ENCODE data around the gene GABRG3. TPM values are rescaled to one million over a fixed set of nuclear protein-coding genes. Genes with fewer than 3 reads are reported as not detected.

The GABRG3 gene
- total RNA-seq, 1 donor from 2014 or later: under 0.01 TPM

GRCh38 chr15:27070841-27071240, 99.9 kb downstream of the GABRG3 start:
- Histone ChIP-seq H3K9me3 (ENCODE audit: control insufficient read depth in 3 of 3, low read length in 3 of 3) (peaks cover 5 to 14% (median 9%) of the 10 kb centered on the region in 3 donors), H3K4me1 (ENCODE audit: control insufficient read depth in 3 of 3, insufficient read depth in 3 of 3, low read length in 3 of 3) (no peaks in the 10 kb centered on the region), H3K27me3 (ENCODE audit: control insufficient read depth in 3 of 3, insufficient read depth in 3 of 3, low read length in 3 of 3) (no peaks in the 10 kb centered on the region), H3K36me3 (ENCODE audit: control insufficient read depth in 3 of 3, insufficient read depth in 3 of 3, low read length in 3 of 3) (no peaks in the 10 kb centered on the region), H3K27ac (ENCODE audit: low read depth, low read length) (no peak overlapping the region), H3K4me3 (ENCODE audit: low read length in 3 of 3) (no peak overlapping the region), H3K9ac (ENCODE audit: low read depth in 1 of 3, low read length in 3 of 3) (no peak overlapping the region)

GRCh38 chr15:27074179-27074578, 103.2 kb downstream of the GABRG3 start:
- Histone ChIP-seq H3K9me3 (ENCODE audit: control insufficient read depth in 3 of 3, low read length in 3 of 3) (peaks cover 0 to 3% (median 2%) of the 10 kb centered on the region in 3 donors), H3K27ac (ENCODE audit: low read depth, low read length) (no peak overlapping the region), H3K36me3 (ENCODE audit: control insufficient read depth in 3 of 3, insufficient read depth in 3 of 3, low read length in 3 of 3) (no peaks in the 10 kb centered on the region), H3K27me3 (ENCODE audit: control insufficient read depth in 3 of 3, insufficient read depth in 3 of 3, low read length in 3 of 3) (no peaks in the 10 kb centered on the region), H3K9ac (ENCODE audit: low read depth in 1 of 3, low read length in 3 of 3) (no peak overlapping the region), H3K4me1 (ENCODE audit: control insufficient read depth in 3 of 3, insufficient read depth in 3 of 3, low read length in 3 of 3) (no peaks in the 10 kb centered on the region), H3K4me3 (ENCODE audit: low read length in 3 of 3) (no peak overlapping the region)

GRCh38 chr15:27077790-27078189, 106.8 kb downstream of the GABRG3 start:
- no peak overlapping the region for H3K4me3 ChIP-seq (ENCODE audit: low read length in 3 of 3)
- no peaks in the 10 kb centered on the region for H3K9me3 ChIP-seq (ENCODE audit: control insufficient read depth in 3 of 3, low read length in 3 of 3)
- H3K27ac ChIP-seq (ENCODE audit: low read depth, low read length): no peak overlapping the region
- H3K4me1 ChIP-seq (ENCODE audit: control insufficient read depth in 3 of 3, insufficient read depth in 3 of 3, low read length in 3 of 3): no peaks in the 10 kb centered on the region
- H3K9ac ChIP-seq (ENCODE audit: low read depth in 1 of 3, low read length in 3 of 3): no peak overlapping the region
- no peaks in the 10 kb centered on the region for H3K36me3 ChIP-seq (ENCODE audit: control insufficient read depth in 3 of 3, insufficient read depth in 3 of 3, low read length in 3 of 3)
- H3K27me3 ChIP-seq (ENCODE audit: control insufficient read depth in 3 of 3, insufficient read depth in 3 of 3, low read length in 3 of 3): no peaks in the 10 kb centered on the region

GRCh38 chr15:27081676-27082418, 110.9 kb downstream of the GABRG3 start:
- no peaks in the 10 kb centered on the region for H3K4me1 ChIP-seq (ENCODE audit: control insufficient read depth in 3 of 3, insufficient read depth in 3 of 3, low read length in 3 of 3)
- no peaks in the 10 kb centered on the region for H3K36me3 ChIP-seq (ENCODE audit: control insufficient read depth in 3 of 3, insufficient read depth in 3 of 3, low read length in 3 of 3)
- no peaks in the 10 kb centered on the region for H3K9me3 ChIP-seq (ENCODE audit: control insufficient read depth in 3 of 3, low read length in 3 of 3)
- H3K9ac ChIP-seq (ENCODE audit: low read depth in 1 of 3, low read length in 3 of 3): no peak overlapping the region
- H3K27me3 ChIP-seq (ENCODE audit: control insufficient read depth in 3 of 3, insufficient read depth in 3 of 3, low read length in 3 of 3): no peaks in the 10 kb centered on the region
- H3K4me3 ChIP-seq (ENCODE audit: low read length in 3 of 3): no peak overlapping the region
- no peak overlapping the region for H3K27ac ChIP-seq (ENCODE audit: low read depth, low read length)

- Histone ChIP-seq H3K4me1 (ENCODE audit: control insufficient read depth in 3 of 3, insufficient read depth in 3 of 3, low read length in 3 of 3) (no peaks in the 10 kb centered on the region), H3K27me3 (ENCODE audit: control insufficient read depth in 3 of 3, insufficient read depth in 3 of 3, low read length in 3 of 3) (no peaks in the 10 kb centered on the region), H3K9ac (ENCODE audit: low read depth in 1 of 3, low read length in 3 of 3) (no peak overlapping the region), H3K27ac (ENCODE audit: low read depth, low read length) (no peak overlapping the region), H3K9me3 (ENCODE audit: control insufficient read depth in 3 of 3, low read length in 3 of 3) (no peaks in the 10 kb centered on the region), H3K4me3 (ENCODE audit: low read length in 3 of 3) (no peak overlapping the region), H3K36me3 (ENCODE audit: control insufficient read depth in 3 of 3, insufficient read depth in 3 of 3, low read length in 3 of 3) (no peaks in the 10 kb centered on the region)
These were observed 111.5 kb downstream of the GABRG3 start for GRCh38 chr15:27082526-27082925.

- Histone ChIP-seq H3K9ac (ENCODE audit: low read depth in 1 of 3, low read length in 3 of 3) (no peak overlapping the region), H3K27ac (ENCODE audit: low read depth, low read length) (no peak overlapping the region), H3K4me1 (ENCODE audit: control insufficient read depth in 3 of 3, insufficient read depth in 3 of 3, low read length in 3 of 3) (no peaks in the 10 kb centered on the region), H3K36me3 (ENCODE audit: control insufficient read depth in 3 of 3, insufficient read depth in 3 of 3, low read length in 3 of 3) (no peaks in the 10 kb centered on the region), H3K27me3 (ENCODE audit: control insufficient read depth in 3 of 3, insufficient read depth in 3 of 3, low read length in 3 of 3) (no peaks in the 10 kb centered on the region), H3K4me3 (ENCODE audit: low read length in 3 of 3) (no peak overlapping the region), H3K9me3 (ENCODE audit: control insufficient read depth in 3 of 3, low read length in 3 of 3) (peaks cover 0 to 3% (median 2%) of the 10 kb centered on the region in 3 donors)
These were observed 113.9 kb downstream of the GABRG3 start for GRCh38 chr15:27084844-27085243.

- Histone ChIP-seq H3K4me1 (ENCODE audit: control insufficient read depth in 3 of 3, insufficient read depth in 3 of 3, low read length in 3 of 3) (no peaks in the 10 kb centered on the region), H3K36me3 (ENCODE audit: control insufficient read depth in 3 of 3, insufficient read depth in 3 of 3, low read length in 3 of 3) (no peaks in the 10 kb centered on the region), H3K27ac (ENCODE audit: low read depth, low read length) (no peak overlapping the region), H3K9me3 (ENCODE audit: control insufficient read depth in 3 of 3, low read length in 3 of 3) (peaks cover 0 to 5% (median 3%) of the 10 kb centered on the region in 3 donors), H3K9ac (ENCODE audit: low read depth in 1 of 3, low read length in 3 of 3) (no peak overlapping the region), H3K4me3 (ENCODE audit: low read length in 3 of 3) (no peak overlapping the region), H3K27me3 (ENCODE audit: control insufficient read depth in 3 of 3, insufficient read depth in 3 of 3, low read length in 3 of 3) (no peaks in the 10 kb centered on the region)
These were observed 115.2 kb downstream of the GABRG3 start for GRCh38 chr15:27086149-27086548.

GRCh38 chr15:27086805-27087204, 115.8 kb downstream of the GABRG3 start:
- peaks cover 0 to 5% (median 3%) of the 10 kb centered on the region in 3 donors for H3K9me3 ChIP-seq (ENCODE audit: control insufficient read depth in 3 of 3, low read length in 3 of 3)
- no peaks in the 10 kb centered on the region for H3K27me3 ChIP-seq (ENCODE audit: control insufficient read depth in 3 of 3, insufficient read depth in 3 of 3, low read length in 3 of 3)
- no peaks in the 10 kb centered on the region for H3K4me1 ChIP-seq (ENCODE audit: control insufficient read depth in 3 of 3, insufficient read depth in 3 of 3, low read length in 3 of 3)
- no peaks in the 10 kb centered on the region for H3K36me3 ChIP-seq (ENCODE audit: control insufficient read depth in 3 of 3, insufficient read depth in 3 of 3, low read length in 3 of 3)
- no peak overlapping the region for H3K9ac ChIP-seq (ENCODE audit: low read depth in 1 of 3, low read length in 3 of 3)
- no peak overlapping the region for H3K27ac ChIP-seq (ENCODE audit: low read depth, low read length)
- no peak overlapping the region for H3K4me3 ChIP-seq (ENCODE audit: low read length in 3 of 3)

- Histone ChIP-seq H3K36me3 (ENCODE audit: control insufficient read depth in 3 of 3, insufficient read depth in 3 of 3, low read length in 3 of 3) (no peaks in the 10 kb centered on the region), H3K9ac (ENCODE audit: low read depth in 1 of 3, low read length in 3 of 3) (no peak overlapping the region), H3K9me3 (ENCODE audit: control insufficient read depth in 3 of 3, low read length in 3 of 3) (peaks cover 0 to 5% (median 3%) of the 10 kb centered on the region in 3 donors), H3K27me3 (ENCODE audit: control insufficient read depth in 3 of 3, insufficient read depth in 3 of 3, low read length in 3 of 3) (no peaks in the 10 kb centered on the region), H3K4me3 (ENCODE audit: low read length in 3 of 3) (no peak overlapping the region), H3K27ac (ENCODE audit: low read depth, low read length) (no peak overlapping the region), H3K4me1 (ENCODE audit: control insufficient read depth in 3 of 3, insufficient read depth in 3 of 3, low read length in 3 of 3) (no peaks in the 10 kb centered on the region)
These were observed 116.9 kb downstream of the GABRG3 start for GRCh38 chr15:27087651-27088583.

All from skeletal muscle tissue (tissue), 4 donors.